Retinal pigment epithelial cell (primary cell): Measurements from ENCODE around the gene TMEM232.

Experiments used
- DNase-seq: peaks from one replicate; pipeline ENCODE4 v3.0.0-alpha.2; 2010; ENCODE audit warnings: low read depth
- H3K4me3 ChIP-seq: 2 replicates; pipeline ENCODE4 v1.5.1; 2011; ENCODE audit warnings: mild to moderate bottlenecking, low read length, control low read depth, moderate library complexity
- TF ChIP-seq, protein P1 (sequence below): conservative IDR thresholded peaks from 2 replicates; pipeline ENCODE4 v1.5.1; 2011; ENCODE audit warnings: low read depth, low read length, control low read depth, inconsistent platforms

The TMEM232 gene

DNA sequence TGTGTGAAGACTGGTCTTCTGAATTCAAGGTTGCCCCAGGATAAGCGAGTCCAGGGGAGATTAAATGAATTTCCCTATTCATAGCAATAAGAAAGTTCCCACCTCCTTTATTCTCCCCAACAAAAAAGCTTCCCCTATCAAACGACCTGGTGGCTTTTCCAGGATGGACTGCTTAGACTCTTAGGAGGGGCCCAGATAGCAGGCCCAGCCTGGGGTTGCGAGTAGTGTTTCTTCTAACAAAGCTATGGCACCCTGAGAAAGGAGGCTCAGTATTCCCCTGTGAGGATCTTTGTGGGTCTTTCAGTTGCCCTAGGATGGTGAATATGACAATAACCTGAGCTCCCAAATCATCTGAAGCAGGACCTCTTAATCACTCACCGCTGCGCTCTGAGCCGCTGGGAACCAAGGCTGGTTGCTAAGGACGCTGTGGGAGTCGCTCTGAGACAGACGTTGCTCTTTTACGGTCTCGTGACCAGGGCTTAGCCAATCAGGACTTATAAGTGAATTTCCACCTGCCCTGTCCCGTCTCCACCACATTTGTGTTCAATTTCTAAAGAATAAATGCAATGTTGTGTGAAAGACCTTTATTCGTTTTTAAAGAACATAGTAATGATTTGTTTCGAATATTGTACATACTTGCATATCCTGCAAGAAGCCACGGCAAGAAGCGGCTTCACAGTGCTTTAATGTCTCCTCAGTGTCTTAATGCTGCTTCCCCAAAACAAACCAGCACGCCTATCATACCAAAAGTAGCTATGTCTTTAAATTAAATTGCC lies at the start of gene TMEM232:
Gene TMEM232 (minus strand): TSS at position 423 of the 776 bp plus-strand sequence. CDS start 59,319 bp downstream, outside the sequence.
- TF ChIP-seq, protein P1, sequence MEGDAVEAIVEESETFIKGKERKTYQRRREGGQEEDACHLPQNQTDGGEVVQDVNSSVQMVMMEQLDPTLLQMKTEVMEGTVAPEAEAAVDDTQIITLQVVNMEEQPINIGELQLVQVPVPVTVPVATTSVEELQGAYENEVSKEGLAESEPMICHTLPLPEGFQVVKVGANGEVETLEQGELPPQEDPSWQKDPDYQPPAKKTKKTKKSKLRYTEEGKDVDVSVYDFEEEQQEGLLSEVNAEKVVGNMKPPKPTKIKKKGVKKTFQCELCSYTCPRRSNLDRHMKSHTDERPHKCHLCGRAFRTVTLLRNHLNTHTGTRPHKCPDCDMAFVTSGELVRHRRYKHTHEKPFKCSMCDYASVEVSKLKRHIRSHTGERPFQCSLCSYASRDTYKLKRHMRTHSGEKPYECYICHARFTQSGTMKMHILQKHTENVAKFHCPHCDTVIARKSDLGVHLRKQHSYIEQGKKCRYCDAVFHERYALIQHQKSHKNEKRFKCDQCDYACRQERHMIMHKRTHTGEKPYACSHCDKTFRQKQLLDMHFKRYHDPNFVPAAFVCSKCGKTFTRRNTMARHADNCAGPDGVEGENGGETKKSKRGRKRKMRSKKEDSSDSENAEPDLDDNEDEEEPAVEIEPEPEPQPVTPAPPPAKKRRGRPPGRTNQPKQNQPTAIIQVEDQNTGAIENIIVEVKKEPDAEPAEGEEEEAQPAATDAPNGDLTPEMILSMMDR, result no peak
- peak within 1 kb of the TSS; percentile 69 for H3K4me3 ChIP-seq
- peak; percentile 48 for DNase-seq

DNA sequence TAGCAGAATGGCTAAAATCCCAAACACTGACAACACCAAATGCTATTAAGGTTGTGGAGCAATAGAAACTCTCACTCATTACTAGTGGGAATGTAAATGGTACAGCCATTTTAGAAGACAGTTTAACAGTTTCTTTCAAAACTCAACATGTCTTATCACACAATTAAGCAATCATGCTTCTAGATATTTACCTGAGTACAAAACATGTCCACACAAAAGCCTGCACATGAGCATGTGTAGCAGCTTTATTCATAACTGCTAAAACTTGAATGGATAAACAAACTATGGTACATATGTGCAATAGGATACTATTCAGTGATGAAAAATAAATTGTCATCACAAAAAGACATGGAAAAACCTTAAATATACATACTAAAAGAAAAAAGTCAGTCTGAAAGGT lies 43.8 kb upstream of the TMEM232 start:
- TF ChIP-seq, protein P1, result no peak
- no peak overlapping the region for H3K4me3 ChIP-seq
- no peak for DNase-seq

DNA sequence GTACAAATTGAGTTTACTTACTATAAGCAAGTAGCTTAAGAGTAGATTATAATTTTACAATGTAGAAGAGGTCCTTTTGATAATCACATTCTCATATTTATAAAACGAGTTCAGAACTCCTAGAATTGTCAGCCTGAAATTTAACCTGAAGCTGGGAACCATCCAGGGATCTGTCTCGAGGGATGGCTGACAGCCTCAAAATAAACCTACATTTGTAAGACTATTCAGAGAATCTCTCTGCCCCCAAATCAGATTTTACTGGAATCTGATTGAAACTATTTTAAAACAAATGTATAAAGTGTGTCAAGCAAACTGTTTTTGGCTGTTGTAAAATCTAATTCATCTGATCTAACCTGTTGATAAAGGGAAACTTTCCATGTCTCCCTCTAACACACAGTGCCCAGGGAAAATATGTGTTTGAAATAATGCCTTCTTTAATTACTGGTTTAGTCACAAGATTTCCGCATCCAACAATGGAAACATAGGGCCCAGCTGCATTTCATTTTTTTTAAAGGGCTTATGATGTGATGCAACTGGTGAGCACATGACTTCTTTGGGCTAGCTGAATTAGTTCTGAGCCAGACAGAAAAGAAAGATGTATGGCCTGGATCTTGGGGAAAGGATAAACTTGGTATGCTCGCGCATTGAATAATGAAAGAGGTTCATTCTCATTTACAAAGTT lies 42.7 kb upstream of the TMEM232 start:
- peak; percentile 94 for DNase-seq
- peak overlapping the region; percentile 14 for H3K4me3 ChIP-seq
- TF ChIP-seq, protein P1, result no peak

DNA sequence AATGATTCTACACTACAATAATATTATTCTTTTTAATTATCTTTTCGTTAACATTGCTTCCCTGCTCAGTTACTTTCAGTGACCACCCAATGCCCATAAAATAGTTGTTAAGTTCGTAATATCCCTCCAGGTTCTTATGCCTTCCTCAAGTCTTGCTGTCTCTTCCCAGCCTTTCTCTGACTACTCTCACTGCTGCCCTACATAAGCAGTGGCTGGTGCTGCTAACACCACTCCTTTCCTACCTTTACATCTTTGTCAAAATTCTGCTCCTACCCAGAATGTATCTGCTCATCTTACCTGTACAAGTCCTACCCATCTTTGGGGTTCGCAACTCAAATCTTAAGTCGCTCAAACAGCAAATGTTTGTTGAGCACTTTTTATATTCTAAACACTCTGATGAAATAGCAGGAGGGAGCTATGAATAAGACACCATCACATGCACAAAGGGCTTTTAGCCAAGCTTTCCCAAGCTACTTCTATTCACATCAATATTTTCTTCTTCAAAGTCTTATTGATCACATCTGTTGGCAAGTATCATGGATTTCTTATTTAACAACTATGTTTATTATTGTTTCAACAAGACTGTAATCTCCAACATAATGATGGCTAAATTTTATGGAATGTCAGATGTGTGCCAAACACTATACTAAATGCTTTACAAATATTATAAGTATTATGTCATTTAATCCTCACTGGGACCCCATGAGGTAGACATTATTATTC lies 41.8 kb upstream of the TMEM232 start:
- peak; percentile 62 for DNase-seq
- no peak overlapping the region for H3K4me3 ChIP-seq
- TF ChIP-seq, protein P1, result no peak

DNA sequence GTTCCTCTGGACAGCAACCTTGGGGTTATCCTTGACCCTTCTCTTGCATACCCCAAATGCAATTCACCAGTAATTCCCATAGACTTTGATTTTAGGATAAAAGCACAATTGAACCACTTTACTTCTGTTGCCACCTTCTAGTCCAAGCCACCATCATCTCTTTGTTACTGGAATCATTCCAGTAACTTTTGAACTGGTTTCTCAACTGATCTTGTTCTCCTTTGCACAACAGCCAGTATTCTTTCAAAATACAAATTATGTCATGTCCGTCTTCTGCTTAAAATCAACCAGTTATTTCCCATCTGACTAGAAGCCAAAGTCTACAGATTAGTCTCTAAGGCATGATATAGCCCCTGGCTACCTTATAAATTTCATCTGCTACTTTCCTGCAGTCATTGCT lies 33.7 kb upstream of the TMEM232 start:
- no peak for DNase-seq
- TF ChIP-seq, protein P1, result no peak

DNA sequence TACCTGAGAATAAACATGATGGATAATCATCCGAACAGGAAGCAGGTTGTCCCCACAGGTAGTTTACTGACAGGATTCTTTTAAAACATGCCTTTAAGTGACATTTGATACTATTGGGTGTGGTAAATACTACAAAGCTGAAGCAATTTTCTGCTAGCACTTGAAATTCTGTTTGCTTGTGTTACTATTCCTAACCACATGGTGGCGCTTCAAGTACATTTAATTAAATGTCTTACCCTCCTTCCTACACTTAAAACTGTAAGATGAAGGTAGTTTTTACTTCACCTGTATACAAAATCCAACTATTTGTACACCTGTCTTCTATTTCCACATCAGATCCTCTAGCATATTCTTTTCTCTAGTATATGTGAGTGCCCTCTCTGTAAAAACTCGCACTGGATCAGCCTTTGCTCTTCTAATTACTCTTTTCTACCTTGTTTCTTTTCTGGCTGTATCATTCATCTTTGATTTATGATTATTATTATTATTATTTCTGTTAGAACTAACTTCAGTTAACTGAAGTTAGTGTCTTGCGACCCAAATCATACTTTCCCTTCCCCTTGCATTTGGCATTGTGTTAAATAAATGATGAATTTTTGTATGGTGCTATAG lies 30.8 kb upstream of the TMEM232 start:
- DNase-seq, result no peak
- TF ChIP-seq, protein P1, result peak; percentile 60
- H3K4me3 ChIP-seq, result no peak overlapping the region

More for the DNA sequence above, 33.7 kb upstream of the TMEM232 start:
- H3K4me3 ChIP-seq, result no peak overlapping the region
